Gastrocnemius medialis (tissue), 4 donors: ENCODE measurements around the gene GRID1. TPM values are rescaled to one million over a fixed set of nuclear protein-coding genes. Genes with fewer than 3 reads are reported as not detected.

Source experiments
- ATAC-seq, 2 donors: fragments of 150-250 bp; one replicate each; pipeline ENCODE4 v1.9.1; 2016
- DNase-seq, 2 donors: peaks; one replicate each; pipeline ENCODE4 v3.0.0-alpha.2; 2019
- H3K27ac ChIP-seq, 4 donors: fragments of 200-600 bp; sonication (generic); 1 replicate in 1 of 4; 2 replicates in 3 of 4; pipeline ENCODE4 v1.5.1; 2016 to 2018; ENCODE audit warnings: mild to moderate bottlenecking in 2 of 4, moderate library complexity in 1 of 4
- H3K27me3 ChIP-seq, 3 donors: fragments of 200-600 bp; sonication (generic) in 2 of 3; 1 replicate in 1 of 3; 2 replicates in 2 of 3; pipeline versions ENCODE4 v1.5.1 to v1.6.0; 2016 to 2019; ENCODE audit warnings: mild to moderate bottlenecking in 1 of 3, moderate library complexity in 1 of 3
- H3K36me3 ChIP-seq, 2 donors: fragments of 200-600 bp; sonication (generic) in 1 of 2; one replicate each; pipeline ENCODE4 v1.5.1; 2017 to 2018
- H3K4me1 ChIP-seq, 2 donors: fragments of 200-600 bp; sonication (generic) in 1 of 2; one replicate each; pipeline ENCODE4 v1.5.1; 2016 to 2017; ENCODE audit warnings: mild to moderate bottlenecking in 2 of 2
- H3K4me3 ChIP-seq, 4 donors: fragments of 200-600 bp; sonication (generic) in 3 of 4; 1 replicate in 1 of 4; 2 replicates in 3 of 4; pipeline ENCODE4 v1.5.1; 2016 to 2019; ENCODE audit warnings: mild to moderate bottlenecking in 2 of 4
- H3K9me3 ChIP-seq, 3 donors: fragments of 200-600 bp; sonication (generic) in 2 of 3; 1 replicate in 1 of 3; 2 replicates in 2 of 3; pipeline ENCODE4 v1.5.1; 2016 to 2019
- POLR2A ChIP-seq, 2 donors: fragments of 450-650 bp; IDR thresholded peaks; one replicate each; pipeline ENCODE4 v1.6.1; 2017; ENCODE audit warnings: antibody characterized with exemption in 2 of 2, mild to moderate bottlenecking in 2 of 2, moderate library complexity in 2 of 2
- in situ Hi-C, 4 donors: fragments of 200-750 bp; cut with MboI; loops; one replicate each; pipeline versions ENCODE4 v1.15.0 to v1.8.0; 2017; ENCODE audit warnings: low sequenced_read_pairs in 4 of 4
- intact Hi-C: fragments of 100-400 bp; cut with DNase I; formaldehyde crosslinking; loops from one replicate; pipeline ENCODE4 v1.15.1; 2023; ENCODE audit warnings: low total_unique reads
- total RNA-seq, 4 donors: library from RNA; depleted of rRNA; stranded (reverse); fragments of >200 nt; gene quantifications; one replicate each; pipeline versions ENCODE4 v1.1.0 to v1.2.3, GENCODE V29; 2016
- TF ChIP-seq, protein P1 (sequence below), 5 experiments: fragments of 450-650 bp in 3 of 5; fragments of 200-600 bp in 2 of 5; sonication (generic) in 2 of 5; IDR thresholded peaks in 4 of 5; conservative IDR thresholded peaks in 1 of 5; 1 replicate in 4 of 5; 2 replicates in 1 of 5; pipeline ENCODE4 v1.5.1; 2016 to 2019; ENCODE audit warnings: antibody characterized with exemption in 5 of 5, mild to moderate bottlenecking in 3 of 5, moderate library complexity in 3 of 5

GRID1 gene
- total RNA-seq, 4 donors from 2014 or later, result 0.17 to 1.4 (median 0.79) TPM

DNA sequence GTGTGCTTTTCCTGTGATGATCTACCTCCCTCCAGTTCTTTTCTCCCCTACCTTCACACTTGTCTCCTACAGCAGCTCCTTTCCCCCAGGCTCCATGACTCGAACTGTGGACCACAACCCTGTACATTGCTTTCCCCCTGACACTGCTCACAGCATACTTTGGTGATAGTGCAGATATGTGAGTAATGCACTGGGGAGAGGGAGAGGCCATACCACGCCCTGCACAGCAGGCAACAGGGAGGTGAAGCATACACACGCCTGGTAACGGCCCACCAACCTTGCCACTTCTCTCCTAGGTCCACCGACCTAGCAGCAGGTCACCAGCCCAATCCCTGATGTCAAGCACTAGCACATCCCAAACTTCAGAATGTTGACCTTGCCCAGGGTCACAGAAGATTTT lies 238.2 kb downstream of the GRID1 start:
- Histone ChIP-seq H3K4me1 (no peaks in the 10 kb centered on the region), H3K4me3 (no peak overlapping the region), H3K27ac (no peak overlapping the region), H3K36me3 (no peaks in the 10 kb centered on the region), H3K27me3 (peaks cover 0 to 3% (median 0%) of the 10 kb centered on the region in 3 donors), H3K9me3 (no peaks in the 10 kb centered on the region)
- TF ChIP-seq POLR2A (IDR thresholded peaks at IDR 0.05), result no peak
- TF ChIP-seq, protein P1, sequence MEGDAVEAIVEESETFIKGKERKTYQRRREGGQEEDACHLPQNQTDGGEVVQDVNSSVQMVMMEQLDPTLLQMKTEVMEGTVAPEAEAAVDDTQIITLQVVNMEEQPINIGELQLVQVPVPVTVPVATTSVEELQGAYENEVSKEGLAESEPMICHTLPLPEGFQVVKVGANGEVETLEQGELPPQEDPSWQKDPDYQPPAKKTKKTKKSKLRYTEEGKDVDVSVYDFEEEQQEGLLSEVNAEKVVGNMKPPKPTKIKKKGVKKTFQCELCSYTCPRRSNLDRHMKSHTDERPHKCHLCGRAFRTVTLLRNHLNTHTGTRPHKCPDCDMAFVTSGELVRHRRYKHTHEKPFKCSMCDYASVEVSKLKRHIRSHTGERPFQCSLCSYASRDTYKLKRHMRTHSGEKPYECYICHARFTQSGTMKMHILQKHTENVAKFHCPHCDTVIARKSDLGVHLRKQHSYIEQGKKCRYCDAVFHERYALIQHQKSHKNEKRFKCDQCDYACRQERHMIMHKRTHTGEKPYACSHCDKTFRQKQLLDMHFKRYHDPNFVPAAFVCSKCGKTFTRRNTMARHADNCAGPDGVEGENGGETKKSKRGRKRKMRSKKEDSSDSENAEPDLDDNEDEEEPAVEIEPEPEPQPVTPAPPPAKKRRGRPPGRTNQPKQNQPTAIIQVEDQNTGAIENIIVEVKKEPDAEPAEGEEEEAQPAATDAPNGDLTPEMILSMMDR (IDR thresholded peaks at IDR 0.05 in 4 of 5, conservative IDR thresholded peaks at IDR 0.05 in 1 of 5), result no peak
- intact Hi-C loops (no loop called here), in situ Hi-C loops (no loop called here)
- DNase-seq, result no peak
- no peak for ATAC-seq

DNA sequence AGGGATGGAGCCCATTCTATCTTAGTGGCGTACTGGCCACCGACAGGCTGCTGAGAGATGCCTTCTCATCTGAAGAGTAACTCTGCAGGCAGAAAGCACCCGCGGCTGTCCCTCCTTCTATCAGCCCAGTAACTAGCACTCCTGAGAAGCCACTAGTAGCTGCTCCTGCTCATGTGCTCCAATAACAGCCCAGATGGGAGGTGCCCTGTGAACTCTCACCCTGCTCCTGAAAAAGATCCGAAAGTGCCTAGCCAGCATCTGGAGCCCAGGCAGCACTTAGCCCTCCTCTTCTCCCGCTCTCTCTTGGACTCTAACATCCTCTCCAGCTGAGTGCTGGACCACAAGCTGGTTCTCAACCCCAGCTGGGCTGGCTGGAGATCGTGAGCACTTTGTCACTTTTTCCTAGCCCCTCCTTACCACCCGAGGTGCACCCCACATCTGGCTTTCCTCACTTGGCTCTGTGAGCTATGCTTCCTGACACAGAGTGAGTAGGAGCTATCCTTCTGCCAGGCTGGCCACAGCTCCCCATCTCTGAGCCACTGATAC lies 239.2 kb downstream of the GRID1 start:
- H3K4me1 ChIP-seq, result no peaks in the 10 kb centered on the region
- H3K4me3 ChIP-seq, result no peak overlapping the region
- in situ Hi-C loops, result no loop called here
- H3K9me3 ChIP-seq, result no peaks in the 10 kb centered on the region
- TF ChIP-seq, protein P1 (IDR thresholded peaks at IDR 0.05 in 4 of 5, conservative IDR thresholded peaks at IDR 0.05 in 1 of 5), result no peak
- TF ChIP-seq POLR2A (IDR thresholded peaks at IDR 0.05), result no peak
- DNase-seq, result no peak
- ATAC-seq, result no peak
- intact Hi-C loops, result no loop called here
- no peaks in the 10 kb centered on the region for H3K36me3 ChIP-seq
- peaks cover 0 to 3% (median 0%) of the 10 kb centered on the region in 3 donors for H3K27me3 ChIP-seq
- H3K27ac ChIP-seq, result no peak overlapping the region

DNA sequence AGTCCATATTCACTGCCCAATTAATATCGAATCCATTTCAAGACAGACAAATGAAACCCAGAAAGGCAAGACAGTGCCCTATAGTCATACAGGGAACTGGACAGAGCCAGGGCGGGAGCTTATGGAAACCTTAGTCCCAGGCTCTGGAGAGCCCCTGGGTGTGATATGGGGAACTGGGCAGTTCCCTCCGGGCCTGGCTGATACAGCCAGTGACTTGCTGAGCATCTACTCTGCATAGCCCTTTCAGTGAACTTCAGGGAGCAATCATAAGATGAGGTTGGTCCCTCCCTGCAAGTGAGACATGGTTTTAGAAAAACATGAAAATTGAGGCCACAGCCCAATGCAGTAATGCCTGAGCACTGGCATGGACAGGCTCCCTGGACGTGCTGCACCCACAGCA lies 241.9 kb downstream of the GRID1 start:
- H3K4me1 ChIP-seq, result no peaks in the 10 kb centered on the region
- H3K4me3 ChIP-seq, result no peak overlapping the region
- no peaks in the 10 kb centered on the region for H3K36me3 ChIP-seq
- no peak overlapping the region for H3K27ac ChIP-seq
- H3K9me3 ChIP-seq, result no peaks in the 10 kb centered on the region
- DNase-seq (no peak), ATAC-seq (no peak)
- TF ChIP-seq, protein P1 (IDR thresholded peaks at IDR 0.05 in 4 of 5, conservative IDR thresholded peaks at IDR 0.05 in 1 of 5), result no peak
- TF ChIP-seq POLR2A (IDR thresholded peaks at IDR 0.05), result no peak
- in situ Hi-C loops, result no loop called here
- intact Hi-C loops, result no loop called here
- peaks cover 0 to 3% (median 0%) of the 10 kb centered on the region in 3 donors for H3K27me3 ChIP-seq

DNA sequence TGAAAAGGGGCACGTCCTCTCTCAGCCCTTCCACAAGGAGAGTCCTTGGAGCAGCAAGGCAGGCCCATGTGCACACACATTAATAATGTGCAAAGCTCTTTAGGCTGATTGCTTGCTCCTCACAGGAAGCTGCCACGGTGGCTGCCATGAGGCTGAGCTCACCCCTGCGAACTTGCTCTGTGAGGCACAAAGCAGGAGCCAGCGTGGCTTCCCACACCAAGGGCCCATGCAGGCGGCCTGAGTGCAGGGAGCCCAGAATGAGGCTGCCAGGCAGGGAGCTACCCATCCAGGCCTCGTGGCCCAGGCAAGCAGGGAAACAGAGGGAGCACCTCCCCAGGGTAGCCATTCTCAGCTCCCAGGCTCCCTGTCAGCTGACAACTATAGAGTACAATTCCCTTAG lies 242.9 kb downstream of the GRID1 start:
- no peak for DNase-seq
- no peak overlapping the region for H3K4me3 ChIP-seq
- no peaks in the 10 kb centered on the region for H3K36me3 ChIP-seq
- H3K4me1 ChIP-seq, result no peaks in the 10 kb centered on the region
- H3K27me3 ChIP-seq, result peaks cover 0 to 3% (median 0%) of the 10 kb centered on the region in 3 donors
- in situ Hi-C loops (no loop called here), intact Hi-C loops (no loop called here)
- no peaks in the 10 kb centered on the region for H3K9me3 ChIP-seq
- no peak for ATAC-seq
- no peak for TF ChIP-seq POLR2A (IDR thresholded peaks at IDR 0.05)
- TF ChIP-seq, protein P1 (IDR thresholded peaks at IDR 0.05 in 4 of 5, conservative IDR thresholded peaks at IDR 0.05 in 1 of 5), result no peak
- no peak overlapping the region for H3K27ac ChIP-seq

DNA sequence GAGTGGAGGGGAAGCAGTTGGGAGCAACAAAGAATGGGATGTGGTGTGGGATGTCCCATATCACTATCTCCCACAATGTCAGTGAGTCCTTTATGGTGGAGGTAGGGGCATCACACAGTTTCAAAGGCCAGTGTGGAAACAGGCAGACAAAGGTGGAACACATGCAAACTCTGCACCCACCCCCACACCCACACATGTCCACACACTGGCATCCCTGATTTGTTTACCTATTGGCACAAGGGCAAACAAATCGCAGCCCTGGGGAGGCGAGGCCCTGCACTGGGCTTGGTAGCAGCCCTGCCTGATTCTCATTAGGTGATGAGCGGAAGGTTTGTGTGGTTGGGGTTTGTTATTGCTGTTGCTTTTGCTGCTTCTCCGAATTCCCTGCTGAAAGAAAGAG lies 243.3 kb downstream of the GRID1 start:
- H3K4me3 ChIP-seq, result no peak overlapping the region
- no peak for TF ChIP-seq POLR2A (IDR thresholded peaks at IDR 0.05)
- TF ChIP-seq, protein P1 (IDR thresholded peaks at IDR 0.05 in 4 of 5, conservative IDR thresholded peaks at IDR 0.05 in 1 of 5), result no peak
- no peaks in the 10 kb centered on the region for H3K9me3 ChIP-seq
- no peak for ATAC-seq
- no peaks in the 10 kb centered on the region for H3K4me1 ChIP-seq
- intact Hi-C loops, result no loop called here
- no peaks in the 10 kb centered on the region for H3K36me3 ChIP-seq
- no peak for DNase-seq
- H3K27me3 ChIP-seq, result peaks cover 0 to 3% (median 0%) of the 10 kb centered on the region in 3 donors
- no peak overlapping the region for H3K27ac ChIP-seq
- in situ Hi-C loops, result no loop called here
